NCI-H187 (cell line): ENCODE results near the gene ACTRT1.

Source experiments
- DNase-seq, 2 experiments: peaks; one replicate each; lab custom pipeline; 2025; lab: John Stamatoyannopoulos, UW

Gene ACTRT1

DNA sequence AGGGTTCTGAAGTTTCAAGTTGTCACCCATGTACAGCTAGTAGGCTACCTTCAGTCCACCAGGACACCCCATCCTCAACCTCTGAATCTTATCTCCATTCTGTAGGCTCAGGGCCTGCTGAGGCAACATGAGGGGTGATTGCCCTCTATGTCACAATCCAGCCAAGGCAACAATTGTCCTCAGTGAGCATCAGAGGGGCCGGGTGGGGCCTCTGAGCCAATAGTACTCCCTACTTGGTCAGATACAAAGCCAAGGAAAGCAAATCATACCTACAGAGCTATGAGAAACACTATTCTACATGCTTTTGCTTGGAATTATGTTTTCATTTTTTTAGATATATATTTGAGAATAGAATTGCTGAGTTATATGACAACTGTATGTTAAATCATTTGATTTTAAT lies at the start of gene ACTRT1:
Gene ACTRT1 (minus strand): TSS at position 101 of the 400 bp plus-strand sequence. CDS start 197 bp downstream, outside the sequence.
- DNase-seq = no peak

DNA sequence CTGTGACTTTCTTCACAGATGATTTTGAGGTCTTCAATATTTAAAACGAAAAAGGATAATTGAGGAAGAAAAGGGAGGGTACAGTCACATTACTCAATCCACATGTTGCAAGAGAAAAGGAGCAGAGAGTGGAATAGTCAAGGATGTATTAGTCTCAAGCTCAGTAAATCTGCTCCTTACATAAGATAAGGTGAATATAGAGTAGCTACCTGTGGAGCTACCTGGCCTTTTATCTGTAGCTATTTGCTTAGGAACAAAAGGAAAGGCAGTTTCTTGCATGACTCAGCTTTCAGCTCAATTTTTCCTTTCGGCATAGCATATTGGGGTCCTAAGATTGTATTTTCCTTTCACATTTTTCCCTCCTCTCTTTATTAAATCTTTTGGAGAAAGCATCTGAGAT lies 26.3 kb upstream of the ACTRT1 start:
- no peak for DNase-seq

DNA sequence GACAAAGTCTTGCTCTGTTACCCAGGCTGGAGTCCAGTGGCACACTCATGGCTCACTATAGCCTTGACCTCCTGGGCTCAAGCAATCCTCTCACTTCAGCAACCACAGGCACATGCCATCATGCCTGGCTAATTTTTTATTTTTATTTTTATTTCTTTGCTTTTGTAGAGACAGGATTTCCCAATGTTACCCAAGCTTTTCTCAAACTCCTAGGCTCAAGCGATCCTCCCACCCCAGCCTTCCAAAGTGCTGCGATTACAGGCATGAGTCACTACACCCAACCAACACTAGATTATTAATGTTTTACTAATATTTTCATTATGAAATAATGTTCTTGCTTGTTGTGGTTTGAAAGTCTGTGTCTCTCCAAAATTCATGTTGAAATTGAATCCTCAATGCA lies 5.2 kb upstream of the ACTRT1 start:
- no peak for DNase-seq

DNA sequence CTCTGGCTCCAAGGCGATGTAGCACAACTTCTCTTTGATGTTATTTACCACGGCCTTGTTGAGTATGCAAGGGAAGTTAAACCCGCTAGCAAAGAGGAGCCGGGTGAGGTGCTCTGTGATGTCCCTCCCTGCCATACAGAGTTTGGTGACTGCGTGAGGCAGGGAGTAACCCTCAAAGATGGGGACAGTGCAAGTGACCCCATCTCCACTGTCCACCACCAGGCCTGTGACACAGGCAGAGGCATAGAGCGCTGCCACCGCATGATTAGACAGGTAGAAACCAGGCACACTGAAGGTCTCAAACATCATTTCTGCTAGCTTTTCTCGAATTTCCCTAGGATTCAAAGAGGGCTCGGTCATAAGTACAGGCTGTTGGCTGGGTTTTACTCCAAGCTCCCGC lies 677 bp downstream of the ACTRT1 start:
- DNase-seq = no peak

DNA sequence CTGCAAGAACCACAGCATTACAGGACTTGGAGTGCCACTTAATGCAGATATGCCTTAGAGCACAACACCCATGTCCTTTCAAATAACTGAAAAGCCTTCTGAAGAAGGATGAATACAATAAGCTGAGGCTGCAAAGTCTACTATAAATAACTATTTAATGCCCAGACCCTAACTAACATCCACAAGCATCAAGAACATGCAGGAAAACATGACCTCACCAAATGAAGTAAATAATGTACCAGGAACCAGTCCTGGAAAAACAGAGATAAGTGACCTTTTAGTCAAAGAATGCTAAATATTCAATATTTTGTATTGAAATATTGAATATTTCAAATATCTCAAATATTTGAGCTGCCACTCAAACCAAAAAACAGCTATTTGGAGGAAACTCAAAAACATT lies 16.9 kb downstream of the ACTRT1 start:
- DNase-seq = no peak

DNA sequence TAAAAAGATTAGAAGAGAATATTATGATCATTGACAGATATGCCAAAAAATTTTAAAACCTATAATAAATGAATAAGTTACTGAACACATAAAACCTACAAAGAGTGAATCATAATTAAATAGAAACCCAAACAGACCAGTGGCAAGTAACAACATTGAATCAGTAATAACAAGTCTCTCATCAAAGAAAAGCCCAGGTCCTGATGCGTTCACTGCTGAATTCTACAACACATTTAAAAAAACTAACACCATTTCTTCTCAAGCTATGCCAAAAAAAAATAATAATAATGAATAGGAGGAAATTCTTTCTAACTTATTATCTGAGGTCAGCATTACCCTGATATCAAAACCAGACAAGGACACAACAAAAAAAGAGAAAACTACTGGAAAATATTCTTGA lies 30.6 kb downstream of the ACTRT1 start:
- no peak for DNase-seq

DNA sequence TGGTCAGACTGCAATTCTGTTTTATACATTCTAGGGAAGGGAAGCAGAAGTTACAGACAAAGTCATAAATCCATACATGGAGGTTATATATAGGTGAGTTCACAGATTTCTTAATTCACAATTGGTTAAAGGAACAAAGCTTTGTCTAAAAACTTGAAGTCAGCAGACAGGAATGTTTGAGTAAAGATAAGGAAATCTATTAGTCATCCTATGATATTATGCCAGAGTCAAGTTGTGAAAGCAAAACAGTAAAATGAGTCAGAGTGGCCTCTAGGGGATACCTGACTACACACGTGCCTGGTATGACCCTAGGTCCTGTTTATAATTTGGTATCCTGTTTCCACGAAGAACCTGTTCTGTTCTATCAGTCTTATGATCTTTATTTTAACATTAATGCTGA lies 31.5 kb downstream of the ACTRT1 start:
- DNase-seq = no peak

DNA sequence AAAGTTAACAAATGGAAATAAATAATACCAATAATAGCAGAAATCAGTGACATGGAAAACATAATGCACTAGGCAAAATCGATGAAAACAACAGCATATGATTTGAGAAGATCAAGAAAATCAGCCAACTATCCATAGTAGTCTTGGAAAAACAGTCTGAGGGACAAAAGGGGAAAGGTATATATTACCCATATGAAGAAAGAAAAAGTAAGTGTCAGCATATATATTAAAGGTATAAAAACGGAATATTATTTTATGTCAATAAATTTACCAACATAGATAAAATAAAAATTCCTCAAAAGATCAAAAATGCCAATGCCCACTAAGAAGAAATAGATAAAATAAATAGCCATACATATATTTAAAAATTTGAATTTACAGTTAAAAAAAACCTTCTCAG lies 33.0 kb downstream of the ACTRT1 start:
- DNase-seq = no peak

DNA sequence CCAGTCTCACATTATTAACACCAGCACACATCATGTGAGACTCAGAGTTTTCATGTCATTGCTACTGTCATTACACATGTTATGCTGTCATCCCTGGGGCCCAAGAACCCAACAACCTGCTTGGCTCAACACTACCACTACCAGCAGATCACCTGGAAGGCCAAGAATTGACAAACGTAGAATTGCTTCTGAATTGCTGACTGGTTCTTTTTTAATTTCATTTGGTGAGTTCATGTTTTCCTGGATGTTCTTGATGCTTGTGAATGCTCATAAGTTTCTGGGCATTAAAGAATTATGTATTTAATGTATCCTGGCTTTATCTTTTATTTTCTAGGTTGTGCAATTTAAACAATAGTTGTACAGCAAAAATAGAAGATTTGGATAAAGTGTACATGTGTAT lies 40.2 kb downstream of the ACTRT1 start:
- DNase-seq = no peak

DNA sequence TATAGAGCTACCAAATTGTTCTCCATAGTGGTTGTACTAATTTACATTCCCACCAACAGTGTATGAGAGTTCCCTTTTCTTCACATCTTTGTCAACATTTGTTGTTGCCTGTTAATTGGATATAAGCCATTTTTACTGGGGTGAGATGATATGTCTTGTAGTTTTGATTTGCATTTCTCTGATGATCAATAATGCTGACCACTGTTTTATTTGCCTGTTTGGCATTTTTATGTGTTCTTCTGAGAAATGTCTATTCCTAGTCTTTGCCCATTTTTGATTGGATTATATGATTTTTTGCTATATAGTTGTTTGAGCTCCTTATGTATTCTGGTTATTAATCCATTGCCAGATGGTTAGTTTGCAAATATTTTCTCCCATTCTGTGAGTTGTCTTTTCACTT lies 44.3 kb downstream of the ACTRT1 start:
- DNase-seq = no peak
